SIG-M5 treated with dmso at 0.1 percent for 504 hours (cell line): Measurements from ENCODE around the gene NOP56.
A peak's percentile ranks its signal among the peaks of the same experiment; 100 is the strongest.

Experiments
- DNase-seq: peaks from one replicate; lab custom pipeline; 2025; ENCODE audit not compliant: unreplicated experiment; lab: John Stamatoyannopoulos, UW

NOP56 gene, protein sequence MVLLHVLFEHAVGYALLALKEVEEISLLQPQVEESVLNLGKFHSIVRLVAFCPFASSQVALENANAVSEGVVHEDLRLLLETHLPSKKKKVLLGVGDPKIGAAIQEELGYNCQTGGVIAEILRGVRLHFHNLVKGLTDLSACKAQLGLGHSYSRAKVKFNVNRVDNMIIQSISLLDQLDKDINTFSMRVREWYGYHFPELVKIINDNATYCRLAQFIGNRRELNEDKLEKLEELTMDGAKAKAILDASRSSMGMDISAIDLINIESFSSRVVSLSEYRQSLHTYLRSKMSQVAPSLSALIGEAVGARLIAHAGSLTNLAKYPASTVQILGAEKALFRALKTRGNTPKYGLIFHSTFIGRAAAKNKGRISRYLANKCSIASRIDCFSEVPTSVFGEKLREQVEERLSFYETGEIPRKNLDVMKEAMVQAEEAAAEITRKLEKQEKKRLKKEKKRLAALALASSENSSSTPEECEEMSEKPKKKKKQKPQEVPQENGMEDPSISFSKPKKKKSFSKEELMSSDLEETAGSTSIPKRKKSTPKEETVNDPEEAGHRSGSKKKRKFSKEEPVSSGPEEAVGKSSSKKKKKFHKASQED

DNA sequence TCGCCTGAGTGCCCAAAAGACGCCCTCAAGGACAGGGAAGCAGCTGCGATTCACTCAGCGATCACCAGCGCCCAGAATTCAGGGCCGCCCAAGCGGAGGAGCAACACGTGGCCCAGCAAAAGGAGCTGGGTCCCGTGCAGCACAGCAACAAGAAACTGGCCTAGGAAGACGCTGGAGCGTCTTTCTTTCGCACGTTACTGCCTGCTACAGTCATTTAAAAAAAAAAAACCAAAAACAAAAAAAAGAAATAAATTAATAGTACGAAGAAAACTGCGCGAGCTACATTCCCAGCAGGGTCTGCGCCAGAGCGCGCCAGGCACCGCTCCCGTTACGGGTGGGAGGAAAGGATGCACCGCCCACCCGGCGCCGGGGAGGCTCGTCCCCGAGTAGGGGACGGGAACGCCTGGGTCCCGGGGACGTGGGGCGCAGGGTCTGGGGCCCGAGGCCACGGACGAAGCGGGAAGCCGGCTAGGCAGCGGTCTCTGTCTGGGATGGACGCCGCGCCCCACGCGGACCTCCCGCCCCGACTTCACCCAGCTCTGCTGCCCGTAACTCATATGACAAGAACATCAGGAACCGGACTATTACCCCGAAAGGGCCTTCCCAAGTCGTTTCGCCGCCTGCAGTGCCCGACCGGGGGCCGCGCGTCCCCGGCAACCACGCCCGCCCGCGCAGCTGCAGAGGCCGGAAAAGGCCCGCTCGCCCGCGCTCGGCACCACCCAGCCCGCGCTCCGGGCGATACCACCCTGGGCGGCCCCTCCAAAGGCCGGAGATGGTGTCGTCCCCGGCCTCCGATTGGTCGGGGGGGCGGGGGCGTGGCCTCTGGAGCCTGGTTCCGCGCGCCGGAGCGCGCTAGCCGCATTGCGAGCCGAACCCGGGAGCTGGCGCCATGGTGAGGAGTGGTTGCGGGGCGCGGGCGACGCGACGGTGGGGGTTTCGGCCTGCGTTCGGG lies at the start of gene NOP56:
Gene NOP56 (plus strand): TSS at position 861 of the 952 bp plus-strand sequence. CDS start 29 bp downstream, at position 890.
- peak; percentile 88 for DNase-seq

DNA sequence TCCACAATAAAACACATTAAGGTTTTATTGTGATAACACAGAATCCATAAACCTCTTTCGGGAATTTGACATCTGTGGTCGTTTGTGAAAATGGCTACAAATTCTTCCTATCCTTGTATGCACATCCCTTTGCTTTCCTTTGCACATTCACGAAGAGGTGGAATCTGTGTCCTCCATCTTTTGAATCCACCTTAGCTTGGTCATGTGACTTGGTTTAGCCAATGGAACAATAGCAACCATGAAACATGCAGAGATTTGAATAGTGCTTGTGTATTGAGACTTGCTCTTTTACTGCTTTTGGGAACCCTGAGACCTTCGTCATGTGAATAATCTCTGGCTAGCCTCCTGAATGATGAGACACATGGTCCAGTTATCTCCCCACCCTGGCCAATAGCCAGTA lies 49.7 kb upstream of the NOP56 start:
- DNase-seq: no peak

DNA sequence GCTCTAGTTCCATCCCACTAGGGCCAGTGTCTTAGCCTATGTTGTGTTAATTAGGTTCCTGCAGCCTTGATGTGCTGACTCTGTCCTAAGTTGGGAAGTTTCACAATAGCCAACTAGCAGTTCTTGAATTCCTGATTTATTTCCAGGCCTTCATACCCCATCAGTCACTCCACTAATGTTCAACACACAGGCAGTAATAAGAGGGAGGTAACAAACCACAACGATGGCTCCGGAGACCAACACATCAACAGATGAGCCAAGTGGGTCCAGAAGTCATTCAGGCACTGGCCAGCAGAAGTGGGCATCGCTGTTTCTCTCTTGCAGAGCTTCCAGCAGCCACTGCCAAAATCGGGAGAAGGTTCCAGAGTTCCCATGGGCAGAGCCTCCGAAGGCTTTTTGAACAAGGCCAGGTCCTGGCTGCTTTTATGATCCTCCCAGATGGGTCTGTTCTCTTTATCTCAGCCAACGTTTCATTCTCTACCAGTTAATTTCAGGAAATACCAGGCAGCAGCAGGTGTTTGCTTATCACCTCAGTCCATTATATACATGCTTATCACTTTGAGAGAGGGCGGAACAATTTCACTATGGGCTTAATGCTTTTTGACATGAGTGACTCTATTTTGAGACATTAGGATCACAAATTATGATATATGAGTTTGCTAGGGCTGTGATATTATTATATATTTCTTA lies 48.5 kb upstream of the NOP56 start:
- no peak for DNase-seq

DNA sequence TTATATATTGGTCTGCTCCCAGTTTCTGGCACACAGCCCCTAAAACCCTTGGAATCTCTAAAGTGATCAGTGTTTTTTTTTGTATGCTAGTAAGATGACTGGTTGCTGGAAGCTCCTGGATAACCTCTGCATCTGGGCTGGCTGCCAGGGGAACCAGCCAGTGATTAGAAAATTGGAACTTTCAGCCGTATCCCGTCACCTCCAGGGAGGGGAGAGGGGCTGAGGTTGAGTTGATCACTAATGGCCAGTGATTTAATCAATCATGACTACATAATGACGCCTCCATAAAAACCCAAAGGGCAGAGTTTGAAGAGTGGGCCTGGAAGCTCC lies 48.0 kb upstream of the NOP56 start:
- no peak for DNase-seq

DNA sequence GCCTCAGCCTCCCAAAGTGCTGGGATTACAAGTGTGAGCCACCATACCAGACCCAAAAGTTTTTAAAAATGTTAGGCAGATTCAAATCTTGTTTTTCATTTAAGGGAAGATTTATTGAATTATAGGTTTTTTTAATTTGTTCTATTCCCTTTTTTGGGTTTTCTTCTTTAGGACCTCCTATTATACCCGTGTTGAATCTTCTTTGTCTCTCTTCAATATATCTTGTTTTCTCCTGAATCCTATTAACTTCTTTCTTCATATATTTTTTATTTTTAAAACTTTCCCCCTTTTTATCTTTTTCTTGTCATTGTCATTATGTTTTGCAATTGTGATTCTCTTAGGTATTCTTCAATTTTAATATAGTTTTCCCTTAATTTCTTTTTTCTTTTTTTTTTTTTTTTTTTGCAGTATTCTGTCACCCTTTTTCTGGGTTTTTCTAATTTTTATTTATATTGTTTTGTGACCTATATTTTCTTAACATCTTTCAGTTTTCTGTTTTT lies 45.9 kb upstream of the NOP56 start:
- DNase-seq: no peak

DNA sequence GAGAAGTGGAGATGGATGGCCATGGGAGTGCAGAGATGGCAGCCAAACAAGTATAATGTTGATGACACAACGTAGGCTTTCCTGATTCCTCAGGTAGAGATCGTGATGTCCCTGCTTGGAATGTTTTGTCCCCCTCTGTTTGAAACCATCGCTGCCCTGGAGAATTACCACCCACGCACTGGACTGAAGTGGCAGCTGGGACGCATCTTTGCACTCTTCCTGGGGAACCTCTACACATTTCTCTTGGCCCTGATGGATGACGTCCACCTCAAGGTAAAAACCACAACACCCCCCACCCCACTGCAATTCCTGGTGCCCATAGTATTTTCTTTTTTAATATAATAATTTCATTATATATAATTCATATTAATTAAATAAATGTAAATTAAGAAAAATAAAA lies 42.1 kb upstream of the NOP56 start:
- DNase-seq: no peak

DNA sequence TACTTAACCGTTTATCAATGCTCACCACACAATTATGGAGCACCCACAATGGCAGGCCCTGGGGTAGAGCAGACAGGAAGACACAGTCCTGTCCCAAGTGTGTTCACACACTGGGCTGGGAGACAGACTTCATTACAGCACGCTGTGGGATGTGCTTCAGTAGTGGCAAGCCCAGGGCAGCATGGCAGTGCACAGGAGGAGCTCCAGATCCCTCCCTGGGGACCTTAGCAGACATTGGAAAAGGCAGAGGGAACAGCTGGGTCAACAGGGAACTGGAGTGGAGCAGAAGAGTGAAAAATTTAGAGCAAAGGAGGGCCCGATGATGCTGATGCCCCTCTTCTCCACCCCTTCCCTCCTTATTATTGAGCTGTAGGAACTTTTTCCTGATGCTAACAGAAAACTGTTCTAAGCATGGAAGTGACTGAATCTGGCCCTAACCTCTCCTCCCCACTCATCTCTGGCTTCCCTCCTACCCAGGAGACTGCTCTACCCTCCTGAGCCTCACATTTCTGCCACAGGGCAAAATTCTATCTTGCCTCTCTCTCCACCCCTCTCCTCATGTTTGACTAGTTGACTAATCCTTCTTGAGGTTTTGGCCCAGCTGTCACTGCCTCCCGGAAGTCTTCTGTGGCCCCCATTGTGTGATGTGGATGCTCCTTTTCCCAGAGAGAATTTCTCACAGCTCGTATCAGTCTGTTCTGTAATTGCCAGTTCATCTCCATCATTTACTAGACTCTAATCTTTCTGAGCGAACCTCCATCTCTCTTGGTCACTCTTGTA lies 41.3 kb upstream of the NOP56 start:
- no peak for DNase-seq

DNA sequence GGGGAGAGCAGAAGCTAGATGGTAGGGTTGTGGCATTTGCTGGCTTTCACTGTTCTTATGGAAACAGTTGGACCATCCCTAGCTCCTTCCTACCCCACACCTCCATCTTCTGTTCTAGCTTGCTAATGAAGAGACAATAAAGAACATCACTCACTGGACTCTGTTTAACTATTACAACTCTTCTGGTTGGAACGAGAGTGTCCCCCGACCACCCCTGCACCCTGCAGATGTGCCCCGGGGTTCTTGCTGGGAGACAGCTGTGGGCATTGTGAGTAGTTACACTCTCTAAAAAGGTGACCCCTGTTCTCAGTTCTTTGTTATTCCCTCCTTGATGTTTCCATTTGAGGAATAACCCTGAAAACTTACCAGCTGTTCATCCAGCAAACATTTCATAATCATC lies 40.4 kb upstream of the NOP56 start:
- DNase-seq: no peak

DNA sequence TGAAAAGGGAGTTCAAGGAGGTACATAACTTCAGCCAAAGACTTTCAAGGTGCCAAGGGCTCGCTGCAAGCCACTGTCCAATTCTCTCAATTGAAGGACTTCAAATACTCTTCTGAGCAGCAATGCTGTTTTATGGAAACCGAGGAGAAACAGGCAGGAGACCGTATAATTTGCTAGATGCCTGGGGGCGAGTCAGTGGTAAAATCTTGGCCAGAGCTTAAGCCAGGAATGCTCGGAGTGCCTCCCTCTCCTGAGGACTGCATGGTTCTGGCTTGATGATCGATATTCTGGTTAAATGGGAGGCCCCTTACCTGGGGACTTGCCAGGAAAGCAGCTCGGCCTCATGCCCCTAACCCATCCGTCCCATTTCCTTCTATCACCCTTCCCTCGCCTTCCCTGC lies 35.8 kb upstream of the NOP56 start:
- no peak for DNase-seq

DNA sequence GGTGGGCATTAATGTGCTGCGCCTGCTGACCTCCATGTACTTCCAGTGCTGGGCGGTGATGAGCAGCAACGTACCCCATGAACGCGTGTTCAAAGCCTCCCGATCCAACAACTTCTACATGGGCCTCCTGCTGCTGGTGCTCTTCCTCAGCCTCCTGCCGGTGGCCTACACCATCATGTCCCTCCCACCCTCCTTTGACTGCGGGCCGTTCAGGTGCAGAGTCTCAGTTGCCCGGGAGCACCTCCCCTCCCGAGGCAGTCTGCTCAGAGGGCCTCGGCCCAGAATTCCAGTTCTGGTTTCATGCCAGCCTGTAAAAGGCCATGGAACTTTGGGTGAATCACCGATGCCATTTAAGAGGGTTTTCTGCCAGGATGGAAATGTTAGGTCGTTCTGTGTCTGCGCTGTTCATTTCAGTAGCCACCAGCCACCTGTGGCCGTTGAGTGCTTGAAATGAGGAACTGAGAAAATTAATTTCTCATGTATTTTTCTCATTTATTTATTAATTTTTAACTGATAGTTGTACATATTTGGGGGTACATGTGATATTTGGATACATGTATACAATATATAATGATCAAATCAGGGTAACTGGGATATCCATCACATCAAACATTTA lies 35.2 kb upstream of the NOP56 start:
- DNase-seq: no peak

DNA sequence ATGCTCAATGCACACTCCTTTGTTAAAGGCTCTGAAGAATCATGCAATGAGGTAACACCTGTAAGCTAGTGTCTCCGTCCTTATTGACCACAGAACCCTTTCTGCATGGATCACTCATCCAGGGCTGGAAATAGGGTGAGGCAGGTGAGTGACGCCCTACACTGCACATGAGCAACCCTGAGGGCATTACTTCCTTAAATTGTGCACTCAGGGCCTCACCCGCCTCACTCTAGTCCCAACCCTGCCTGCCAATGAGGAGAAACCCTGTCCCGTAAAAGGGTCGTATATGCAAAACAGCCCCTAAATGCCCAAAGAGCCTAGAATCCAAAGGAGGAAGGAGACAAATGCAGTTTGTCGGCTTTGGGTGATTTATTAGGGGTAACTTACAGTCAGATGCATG lies 33.6 kb upstream of the NOP56 start:
- DNase-seq: no peak

DNA sequence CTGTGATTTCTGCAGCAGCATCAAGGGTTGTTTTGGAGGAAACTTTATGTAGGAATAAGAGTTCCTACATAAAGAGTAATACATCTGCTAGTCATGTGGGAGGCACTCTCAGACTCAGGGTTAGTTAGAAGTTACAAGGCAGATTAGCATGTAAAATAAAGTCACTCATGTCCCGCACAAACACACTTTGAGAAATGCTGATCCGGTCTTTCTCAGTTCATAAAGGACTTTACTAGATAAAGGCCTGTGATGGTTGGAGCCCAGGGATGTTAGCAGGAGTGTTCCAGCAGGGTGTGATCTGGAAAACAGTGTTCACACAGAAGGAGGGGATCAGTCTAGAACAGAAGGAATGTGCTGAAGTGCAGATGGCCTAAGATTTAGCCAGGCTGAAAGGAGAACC lies 33.1 kb upstream of the NOP56 start:
- DNase-seq: no peak

DNA sequence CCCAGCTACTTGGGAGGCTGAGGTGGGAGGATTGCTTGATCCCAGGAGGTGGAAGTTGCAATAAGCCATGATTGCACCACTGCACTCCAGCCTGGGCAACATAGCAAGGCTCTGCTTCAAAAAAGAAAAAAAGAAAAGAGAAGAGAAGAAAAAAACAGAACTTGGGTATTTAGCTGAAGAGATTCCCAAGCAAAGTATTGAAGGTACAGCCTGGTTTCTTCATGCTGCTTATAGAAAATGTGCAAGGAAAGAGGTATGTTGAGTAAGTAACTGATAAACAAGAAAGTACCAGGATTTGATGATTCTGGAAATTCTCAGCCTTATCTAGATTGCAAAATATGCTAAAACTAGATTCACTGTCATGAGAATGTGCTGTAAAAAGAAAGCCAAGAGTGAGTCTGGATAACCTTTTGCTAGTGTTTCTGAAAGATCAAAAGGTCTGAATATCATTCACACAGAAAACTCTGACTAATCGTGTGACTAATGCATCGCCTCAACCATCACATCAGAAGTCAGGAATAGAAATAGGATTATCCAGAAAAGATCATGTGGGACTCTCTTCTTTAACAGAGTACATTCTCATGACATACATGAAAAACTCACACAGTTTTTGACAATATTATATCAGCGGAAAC lies 32.4 kb upstream of the NOP56 start:
- DNase-seq: no peak

DNA sequence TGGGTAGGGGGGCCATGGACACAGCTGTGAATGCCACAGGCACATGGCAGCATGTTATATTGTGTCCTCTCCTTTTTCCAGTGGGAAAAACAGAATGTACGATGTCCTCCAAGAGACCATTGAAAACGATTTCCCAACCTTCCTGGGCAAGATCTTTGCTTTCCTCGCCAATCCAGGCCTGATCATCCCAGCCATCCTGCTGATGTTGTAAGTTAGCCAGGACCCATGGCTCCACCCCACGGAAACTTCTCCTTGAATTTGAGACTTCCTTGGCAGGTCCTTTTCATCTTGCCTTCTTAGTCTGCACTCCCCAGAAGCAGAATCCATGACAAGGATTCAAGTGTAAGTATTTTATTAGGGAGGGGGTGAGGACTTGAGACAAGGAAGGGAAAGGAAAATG lies 28.2 kb upstream of the NOP56 start:
- no peak for DNase-seq

DNA sequence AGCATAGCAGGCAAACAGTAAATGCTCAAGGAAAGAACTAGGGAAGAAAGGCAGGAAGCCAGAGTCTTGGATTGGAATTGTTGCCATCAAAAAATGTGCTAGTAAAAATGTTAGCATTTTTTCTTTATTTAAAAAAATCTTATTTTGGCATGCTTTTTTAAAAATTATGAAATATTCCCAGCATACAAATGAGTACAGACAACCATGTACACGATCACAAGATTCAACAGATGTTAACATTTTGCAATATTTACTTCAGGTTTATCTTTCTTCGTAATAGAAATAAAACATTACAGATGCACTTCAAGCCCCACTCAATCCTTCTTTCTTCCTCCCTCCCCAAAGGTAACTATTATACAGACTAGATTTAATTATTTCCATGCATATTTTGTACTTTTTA lies 27.4 kb upstream of the NOP56 start:
- DNase-seq: no peak

DNA sequence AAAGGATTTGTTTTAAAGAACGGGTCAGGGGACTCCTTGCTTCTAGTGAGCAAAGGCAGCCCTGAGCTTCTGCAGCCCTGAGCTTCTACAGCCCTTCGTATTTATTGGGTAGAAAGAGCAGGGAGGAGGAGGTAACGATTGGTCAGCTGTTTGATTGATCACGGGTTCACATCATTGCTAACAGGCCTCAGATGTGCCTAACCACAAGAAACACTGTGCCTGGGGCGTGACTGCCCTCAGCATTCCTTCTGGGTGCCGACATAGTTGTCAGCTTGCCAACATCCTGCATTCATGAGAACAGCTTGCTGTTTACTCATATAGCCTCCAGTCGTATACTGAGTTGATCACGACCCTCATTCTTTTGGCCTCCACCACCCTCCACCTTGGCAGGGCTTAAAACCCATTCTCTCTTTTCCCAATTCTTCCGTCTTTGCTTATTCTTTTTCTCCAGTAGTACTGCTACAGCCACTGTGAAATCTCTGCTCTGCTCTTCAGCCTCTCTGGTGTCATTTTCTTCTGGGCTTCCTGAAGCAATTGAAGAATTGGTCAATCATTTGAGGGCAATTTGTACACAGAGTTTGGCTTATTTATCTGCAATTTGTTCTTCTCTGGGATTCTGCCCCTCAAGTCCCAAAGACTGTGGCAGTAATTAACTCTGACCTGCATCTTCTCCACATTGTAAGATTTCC lies 25.4 kb upstream of the NOP56 start:
- no peak for DNase-seq

DNA sequence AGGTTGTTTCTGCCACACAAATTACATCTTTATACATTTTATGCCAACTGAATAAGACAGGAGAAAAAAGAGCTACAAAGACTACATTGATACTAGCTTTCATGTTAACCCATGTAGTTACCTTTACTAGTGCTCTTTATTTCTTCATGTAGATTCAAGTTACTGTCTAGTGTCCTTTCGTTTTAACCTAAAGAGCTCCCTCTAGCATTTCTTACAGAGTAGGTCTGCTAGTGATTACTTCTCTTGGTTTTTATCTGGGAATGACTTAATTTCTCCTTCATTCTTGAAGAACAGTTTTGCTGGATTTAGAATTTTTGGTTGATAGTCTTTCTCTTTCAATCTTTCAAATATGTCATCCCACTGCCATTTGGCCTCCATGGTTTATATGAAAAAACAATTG lies 21.2 kb upstream of the NOP56 start:
- peak; percentile 6 for DNase-seq

DNA sequence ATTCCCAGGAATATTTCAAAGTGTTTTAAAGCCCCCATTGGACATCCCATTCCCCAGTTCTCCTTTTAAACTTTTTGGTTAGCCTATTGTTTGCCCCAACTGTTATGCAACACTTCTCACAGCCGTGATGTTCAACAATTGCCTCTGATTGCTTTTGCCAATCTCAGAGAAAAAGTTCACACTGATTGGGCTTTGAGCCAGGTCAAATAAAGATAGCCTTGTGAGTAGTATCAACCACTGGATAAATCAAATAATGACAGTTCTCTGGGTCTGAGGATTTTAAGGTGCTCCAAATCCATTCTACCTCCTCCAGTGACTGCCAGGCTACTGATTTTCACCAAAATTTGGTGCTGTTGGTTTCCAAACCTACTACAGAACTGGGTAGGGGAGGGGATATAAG lies 19.1 kb upstream of the NOP56 start:
- DNase-seq: no peak

DNA sequence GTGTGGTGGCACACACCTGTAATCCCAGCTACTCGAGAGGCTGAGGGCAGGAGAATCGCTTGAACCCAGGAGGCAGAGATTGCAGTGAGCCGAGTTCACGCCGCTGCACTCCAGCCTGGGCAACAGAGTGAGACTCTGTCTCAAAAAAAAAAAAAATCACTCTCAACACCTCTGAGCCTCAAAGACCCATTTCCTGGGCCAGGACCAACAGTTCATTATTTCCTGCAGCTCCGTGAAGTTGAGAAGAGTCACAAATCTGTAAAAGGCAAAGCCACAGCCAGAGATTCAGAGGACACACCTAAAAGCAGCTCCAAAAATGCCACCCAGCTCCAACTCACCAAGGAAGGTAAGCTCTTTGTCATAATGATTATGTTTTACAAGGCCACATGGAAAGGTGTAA lies 15.2 kb upstream of the NOP56 start:
- no peak for DNase-seq
